K562 (cell line): Measurements from ENCODE around the gene FUT6. TPM values are rescaled to one million over a fixed set of nuclear protein-coding genes. Genes with fewer than 3 reads are reported as not detected.

Experiments used
- CREB1 ChIP-seq, 2 experiments: sonication (generic) in 1 of 2; formaldehyde crosslinking in 1 of 2; IDR thresholded peaks; 2 replicates each; pipeline versions ENCODE4 v1.6.1 to v1.8.0; 2012 to 2022; ENCODE audit warnings: inconsistent platforms in 1 of 2, mild to moderate bottlenecking in 1 of 2, missing genetic modification reagents in 1 of 2, moderate library complexity in 1 of 2
- DEAF1 ChIP-seq: fragments of 450-650 bp; formaldehyde crosslinking; IDR thresholded peaks from 2 replicates; pipeline ENCODE4 v1.4.0; 2020; ENCODE audit warnings: mild to moderate bottlenecking, moderate library complexity
- FOXP4 ChIP-seq: sonication (generic); formaldehyde crosslinking; IDR thresholded peaks from 2 replicates; pipeline ENCODE4 v1.8.0; 2022; ENCODE audit warnings: mild to moderate bottlenecking, missing genetic modification reagents, borderline replicate concordance
- L3MBTL2 ChIP-seq: fragments of 450-650 bp; IDR thresholded peaks from 2 replicates; pipeline ENCODE4 v1.6.1; 2016; ENCODE audit warnings: mild to moderate bottlenecking, moderate library complexity
- MXI1 ChIP-seq: IDR thresholded peaks from 2 replicates; pipeline ENCODE4 v1.6.1; 2011; ENCODE audit warnings: low read depth, mild to moderate bottlenecking, improper control_type of control experiment, low read length
- PBX2 ChIP-seq, 2 experiments: IDR thresholded peaks in 1 of 2; conservative IDR thresholded peaks in 1 of 2; 2 replicates each; pipeline ENCODE4 v1.6.1; 2016; ENCODE audit warnings: low read depth in 2 of 2, mild to moderate bottlenecking in 1 of 2, missing compliant biosample characterization in 1 of 2, missing genetic modification characterization in 1 of 2, moderate library complexity in 1 of 2
- POLR2AphosphoS5 ChIP-seq: IDR thresholded peaks from 2 replicates; pipeline ENCODE4 v1.6.1; 2011; ENCODE audit warnings: mild to moderate bottlenecking, low read depth, low read length, moderate library complexity; ENCODE audit not compliant: control insufficient read depth, insufficient read depth
- PRDM10 ChIP-seq: fragments of 450-650 bp; IDR thresholded peaks from 2 replicates; pipeline ENCODE4 v1.6.1; 2018; ENCODE audit not compliant: partially characterized antibody
- RCOR1 ChIP-seq, 2 experiments: IDR thresholded peaks; 2 replicates each; pipeline ENCODE4 v1.6.1; 2012; ENCODE audit warnings: low read depth in 2 of 2, low read length in 2 of 2, borderline replicate concordance in 1 of 2, improper control_type of control experiment in 1 of 2
- RFX1 ChIP-seq: fragments of 450-650 bp; IDR thresholded peaks from 2 replicates; pipeline ENCODE4 v1.6.1; 2016; ENCODE audit warnings: mild to moderate bottlenecking, moderate library complexity
- SNRNP70 ChIP-seq: fragments of 200-400 bp; formaldehyde crosslinking; optimal IDR thresholded peaks from 2 replicates; pipeline ENCODE3; 2017; ENCODE audit warnings: low read depth, low read length
- TBP ChIP-seq: optimal IDR thresholded peaks from 2 replicates; pipeline ENCODE3; 2011; ENCODE audit warnings: low read depth, low read length, improper control_type of control experiment
- VEZF1 ChIP-seq: fragments of 200-800 bp; sonication (Bioruptor generic); IDR thresholded peaks from 2 replicates; pipeline ENCODE4 v1.6.1; 2017; ENCODE audit warnings: missing genetic modification characterization, missing compliant biosample characterization
- polyA plus RNA-seq, 8 experiments: library from polyadenylated mRNA; depleted of rRNA in 4 of 8; stranded (reverse) in 5 of 8; unstranded in 3 of 8; fragments of >200 nt; fragmentation: Nextera tagmentation in 2 of 8; fragmentation: Illumina TruSeq in 1 of 8; extraction: Ambion mirVana in 2 of 8; extraction: Trizol in 1 of 8; gene quantifications; 2 replicates each; pipeline versions ENCODE4 v1.2.1 to v1.2.3, GENCODE V29; 2011 to 2014; ENCODE audit warnings: inconsistent platforms in 1 of 8, missing spikeins in 1 of 8
- total RNA-seq, 7 experiments: library from RNA; depleted of rRNA in 6 of 7; stranded (reverse); fragments of >200 nt in 6 of 7; fragmentation: Illumina TruSeq in 2 of 7; extraction: Trizol in 2 of 7; gene quantifications; 2 replicates each; pipeline versions ENCODE4 v1.2.1 to v1.2.3, GENCODE V29; 2011 to 2021; ENCODE audit warnings: low replicate concordance in 1 of 7

The FUT6 gene
- total and polyA plus RNA-seq, 9 of the 15 experiments (the other 6 are each of a cell fraction or from before 2014, with no cell fraction given), result 0.04 TPM; not detected in 8

GRCh38 chr19:5801796-5802619 lies 37.5 kb downstream of the FUT6 start (continued):
- TF ChIP-seq PBX2 (CRISPR knock-in tag; IDR thresholded peaks at IDR 0.05; ENCODE audit: low read depth) (no peak), PBX2 (tag; conservative IDR thresholded peaks at IDR 0.05; ENCODE audit: low read depth) (peak; percentile 77), FOXP4 (CRISPR knock-in tag) (no peak), MXI1 (peak; percentile 91), DEAF1 (no peak), SNRNP70 (no peak), RFX1 (peak; percentile 89), PRDM10 (peak; percentile 64), RCOR1 (IDR thresholded peaks at IDR 0.05; ENCODE audit: borderline replicate concordance in 1 of 2, low read depth in 2 of 2, low read length in 2 of 2) (no peak), POLR2AphosphoS5 (no peak), TBP (peak; percentile 28), CREB1 (IDR thresholded peaks at IDR 0.05) (no peak), CREB1 (CRISPR knock-in tag; IDR thresholded peaks at IDR 0.05) (0 out of 2 replicates have a peak, but pooled peaks have one; percentile 42), L3MBTL2 (0 out of 2 replicates have a peak, but pooled peaks have one; percentile 15), VEZF1 (CRISPR knock-in tag) (peak; percentile 57; the same call in 1 of the 2 replicates)
